ENCODE measurements around the gene ZBTB17.

Gene ZBTB17

GRCh38 chr1:15963968-15964648 lies 11.8 kb downstream of the ZBTB17 start:
- TF ChIP-seq CTCF (IDR thresholded peaks at IDR 0.05; ENCODE audit: low read depth, low read length, poor library complexity, severe bottlenecking) (no peak), EZH2phosphoT487 (IDR thresholded peaks at IDR 0.05; ENCODE audit: borderline replicate concordance, low read length) (no peak)
- Histone ChIP-seq H3K4me3 (ENCODE audit: low read length) (no peak overlapping the region), H3K36me3 (ENCODE audit: control insufficient read depth, low read length) (peaks cover 18% of the 10 kb centered on the region), H3K4me2 (ENCODE audit: low read length) (peak overlapping the region; percentile 23), H3K9me3 (ENCODE audit: control insufficient read depth, insufficient read depth, low read length) (no peaks in the 10 kb centered on the region), H3F3A (ENCODE audit: control insufficient read depth, insufficient read depth) (peaks cover 4% of the 10 kb centered on the region; the same call in 1 of the 2 replicates), H3K9me2 (replicated peaks; ENCODE audit: control insufficient read depth, low read length) (no peaks in the 10 kb centered on the region), H3K79me2 (ENCODE audit: control insufficient read depth, low read length) (peaks cover 62% of the 10 kb centered on the region), H4K20me1 (ENCODE audit: control insufficient read depth, insufficient read depth, low read depth, low read length) (no peaks in the 10 kb centered on the region), H3K27ac (ENCODE audit: low read depth, low read length) (no peak overlapping the region), H3K27me3 (ENCODE audit: control insufficient read depth, low read length) (no peaks in the 10 kb centered on the region), H3K4me1 (ENCODE audit: control insufficient read depth, low read length) (peaks cover 34% of the 10 kb centered on the region)

GRCh38 chr1:15963363-15963967 lies 12.4 kb downstream of the ZBTB17 start:
- peaks cover 14% of the 10 kb centered on the region for H3K36me3 ChIP-seq (ENCODE audit: control insufficient read depth, low read length)
- H3K79me2 ChIP-seq (ENCODE audit: control insufficient read depth, low read length): peaks cover 61% of the 10 kb centered on the region
- no peaks in the 10 kb centered on the region for H3K9me3 ChIP-seq (ENCODE audit: control insufficient read depth, insufficient read depth, low read length)
- TF ChIP-seq CTCF (IDR thresholded peaks at IDR 0.05; ENCODE audit: low read depth, low read length, poor library complexity, severe bottlenecking) (no peak), EZH2phosphoT487 (IDR thresholded peaks at IDR 0.05; ENCODE audit: borderline replicate concordance, low read length) (no peak)
- 0 out of 2 replicates have a peak overlapping the region, but pooled peaks have one; percentile 23 for H3K4me2 ChIP-seq (ENCODE audit: low read length)
- no peak overlapping the region for H3K27ac ChIP-seq (ENCODE audit: low read depth, low read length)
- no peaks in the 10 kb centered on the region for H3K9me2 ChIP-seq (replicated peaks; ENCODE audit: control insufficient read depth, low read length)
- no peak overlapping the region for H3K4me3 ChIP-seq (ENCODE audit: low read length)
- H3K4me1 ChIP-seq (ENCODE audit: control insufficient read depth, low read length): peaks cover 34% of the 10 kb centered on the region
- peaks cover 5% of the 10 kb centered on the region; the same call in 1 of the 2 replicates for H3F3A ChIP-seq (ENCODE audit: control insufficient read depth, insufficient read depth)
- H4K20me1 ChIP-seq (ENCODE audit: control insufficient read depth, insufficient read depth, low read depth, low read length): no peaks in the 10 kb centered on the region
- no peaks in the 10 kb centered on the region for H3K27me3 ChIP-seq (ENCODE audit: control insufficient read depth, low read length)

- peaks cover 14% of the 10 kb centered on the region for H3K36me3 ChIP-seq (ENCODE audit: control insufficient read depth, low read length)
- H3K27me3 ChIP-seq (ENCODE audit: control insufficient read depth, low read length): no peaks in the 10 kb centered on the region
- H3K27ac ChIP-seq (ENCODE audit: low read depth, low read length): no peak overlapping the region
- H3K4me2 ChIP-seq (ENCODE audit: low read length): no peak overlapping the region
- peaks cover 5% of the 10 kb centered on the region; the same call in 1 of the 2 replicates for H3F3A ChIP-seq (ENCODE audit: control insufficient read depth, insufficient read depth)
- H3K9me3 ChIP-seq (ENCODE audit: control insufficient read depth, insufficient read depth, low read length): no peaks in the 10 kb centered on the region
- TF ChIP-seq CTCF (IDR thresholded peaks at IDR 0.05; ENCODE audit: low read depth, low read length, poor library complexity, severe bottlenecking) (no peak), EZH2phosphoT487 (IDR thresholded peaks at IDR 0.05; ENCODE audit: borderline replicate concordance, low read length) (no peak)
- no peaks in the 10 kb centered on the region for H4K20me1 ChIP-seq (ENCODE audit: control insufficient read depth, insufficient read depth, low read depth, low read length)
- H3K9me2 ChIP-seq (replicated peaks; ENCODE audit: control insufficient read depth, low read length): no peaks in the 10 kb centered on the region
- H3K4me3 ChIP-seq (ENCODE audit: low read length): no peak overlapping the region
- H3K79me2 ChIP-seq (ENCODE audit: control insufficient read depth, low read length): peaks cover 61% of the 10 kb centered on the region
- H3K4me1 ChIP-seq (ENCODE audit: control insufficient read depth, low read length): peaks cover 34% of the 10 kb centered on the region
These were observed 13.1 kb downstream of the ZBTB17 start for GRCh38 chr1:15962671-15963362.

All from DOHH2 (cell line).